GM21576 (cell line): Measurements from ENCODE around the gene TSR3.

Source experiments
- ATAC-seq: cut with Tn5 transposase; IDR thresholded peaks from one replicate; pipeline ENCODE4 v1.9.1; 2021; ENCODE audit warnings: mild to moderate bottlenecking, moderate library complexity; ENCODE audit not compliant: unreplicated experiment

The TSR3 gene

GRCh38 chr16:1378087-1378803, 26.6 kb upstream of the TSR3 start:
- no peak for ATAC-seq

- no peak for ATAC-seq
Measured at GRCh38 chr16:1377406-1378010, 25.8 kb upstream of the TSR3 start.

GRCh38 chr16:1375741-1376410, 24.2 kb upstream of the TSR3 start:
- no peak for ATAC-seq

- no peak for ATAC-seq
Measured at GRCh38 chr16:1375298-1375640, 23.6 kb upstream of the TSR3 start.

GRCh38 chr16:1374418-1375297, 23.0 kb upstream of the TSR3 start:
- ATAC-seq, result no peak

- ATAC-seq, result no peak
Measured at GRCh38 chr16:1372292-1372950, 20.7 kb upstream of the TSR3 start.

GRCh38 chr16:1371054-1371978, 19.6 kb upstream of the TSR3 start:
- ATAC-seq, result no peak

GRCh38 chr16:1367486-1368174, 16.0 kb upstream of the TSR3 start:
- ATAC-seq, result no peak

GRCh38 chr16:1366712-1367299, 15.1 kb upstream of the TSR3 start:
- no peak for ATAC-seq

- ATAC-seq, result no peak
Measured at GRCh38 chr16:1366060-1366711, 14.5 kb upstream of the TSR3 start.

GRCh38 chr16:1364510-1364909, 12.8 kb upstream of the TSR3 start:
- no peak for ATAC-seq

GRCh38 chr16:1363501-1364041, 11.9 kb upstream of the TSR3 start:
- no peak for ATAC-seq

- no peak for ATAC-seq
Measured at GRCh38 chr16:1362807-1363206, 11.1 kb upstream of the TSR3 start.

GRCh38 chr16:1361685-1362360, 10.1 kb upstream of the TSR3 start:
- no peak for ATAC-seq

- no peak for ATAC-seq
Measured at GRCh38 chr16:1357906-1358566, 6.4 kb upstream of the TSR3 start.

GRCh38 chr16:1356061-1356900, 4.6 kb upstream of the TSR3 start:
- ATAC-seq, result no peak
